HG03469 (cell line): Measurements from ENCODE around the gene HNRNPA1L2.
A peak's percentile ranks its signal among the peaks of the same experiment; 100 is the strongest.
"Not testable (repeated sequence)": the region's sequence is repeated elsewhere in the genome, so short reads cannot be mapped to it uniquely, and the experiment has no call there.

Experiments used
- ATAC-seq: cut with Tn5 transposase; IDR thresholded peaks from one replicate; pipeline ENCODE4 v1.9.1; 2021; ENCODE audit warnings: mild to moderate bottlenecking, moderate library complexity, moderate number of reproducible peaks; ENCODE audit not compliant: unreplicated experiment

The HNRNPA1L2 gene

GRCh38 chr13:52644108-52644507 lies 1.9 kb downstream of the HNRNPA1L2 start:
- no peak for ATAC-seq

GRCh38 chr13:52646967-52647366 lies 4.7 kb downstream of the HNRNPA1L2 start:
- ATAC-seq: no peak

- ATAC-seq: no peak
Observed at GRCh38 chr13:52650731-52651130, 8.5 kb downstream of the HNRNPA1L2 start.

- no peak for ATAC-seq
Observed at GRCh38 chr13:52651897-52652195, 9.6 kb downstream of the HNRNPA1L2 start.

GRCh38 chr13:52652196-52652979 lies 10.2 kb downstream of the HNRNPA1L2 start, which contains the start of gene SUGT1:
Gene SUGT1 (plus strand): TSS chr13:52652836. CDS start chr13:52652921, 85 bp downstream.
- ATAC-seq: peak; percentile 89

- peak; percentile 5 for ATAC-seq
Observed at GRCh38 chr13:52652980-52653303, 10.7 kb downstream of the HNRNPA1L2 start.

GRCh38 chr13:52659340-52659739 lies 17.1 kb downstream of the HNRNPA1L2 start:
- no peak for ATAC-seq

- ATAC-seq: no peak
Observed at GRCh38 chr13:52664272-52664671, 22.0 kb downstream of the HNRNPA1L2 start.

- no peak for ATAC-seq
Observed at GRCh38 chr13:52665325-52665724, 23.1 kb downstream of the HNRNPA1L2 start.

GRCh38 chr13:52669677-52670076 lies 27.4 kb downstream of the HNRNPA1L2 start:
- no peak for ATAC-seq

GRCh38 chr13:52670726-52671125 lies 28.5 kb downstream of the HNRNPA1L2 start:
- ATAC-seq: no peak

GRCh38 chr13:52673465-52673864 lies 31.2 kb downstream of the HNRNPA1L2 start:
- ATAC-seq: no peak

GRCh38 chr13:52677823-52678222 lies 35.6 kb downstream of the HNRNPA1L2 start:
- no peak for ATAC-seq

GRCh38 chr13:52685806-52686205 lies 43.6 kb downstream of the HNRNPA1L2 start:
- not testable (repeated sequence) for ATAC-seq

GRCh38 chr13:52686376-52686775 lies 44.1 kb downstream of the HNRNPA1L2 start:
- no peak for ATAC-seq
